22Rv1 (cell line): Measurements from ENCODE around the gene LIMCH1.

Experiments used
- H3K27ac ChIP-seq: fragments of 450-650 bp; 2 replicates; pipeline ENCODE4 v1.5.1; 2017
- CTCF ChIP-seq: fragments of 450-650 bp; IDR thresholded peaks from 2 replicates; pipeline ENCODE4 v1.5.1; 2017; ENCODE audit warnings: mild to moderate bottlenecking
- ZFX ChIP-seq: fragments of 450-650 bp; IDR thresholded peaks from 2 replicates; pipeline ENCODE4 v1.6.1; 2017; ENCODE audit warnings: antibody characterized with exemption, borderline replicate concordance

LIMCH1 gene

DNA sequence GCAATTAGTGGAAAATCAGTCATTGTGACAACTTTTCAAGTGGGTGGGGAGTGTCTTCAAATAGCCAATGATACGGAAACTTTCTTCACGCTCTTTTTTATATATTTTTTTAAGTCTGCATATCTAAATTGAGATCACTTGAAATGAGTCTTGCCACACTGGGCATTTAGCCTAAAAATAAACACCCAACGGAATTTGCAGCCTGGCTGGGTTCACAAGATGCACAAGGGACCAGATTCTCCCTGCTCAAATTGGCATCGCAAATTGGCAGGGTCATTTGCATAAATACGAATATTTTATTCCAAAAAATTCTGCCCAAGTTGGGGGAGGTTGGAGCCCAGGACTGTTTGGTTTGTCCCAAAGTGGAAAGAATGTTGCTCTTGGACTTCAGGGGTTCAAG, 87.6 kb downstream of the LIMCH1 start:
- no peak overlapping the region for H3K27ac ChIP-seq
- TF ChIP-seq ZFX (no peak), CTCF (no peak)

GRCh38 chr4:41628936-41629335, 91.0 kb downstream of the LIMCH1 start:
- no peak overlapping the region for H3K27ac ChIP-seq
- TF ChIP-seq CTCF (no peak), ZFX (no peak)

GRCh38 chr4:41631523-41631922, 93.6 kb downstream of the LIMCH1 start:
- H3K27ac ChIP-seq = no peak overlapping the region
- TF ChIP-seq CTCF (no peak), ZFX (no peak)

GRCh38 chr4:41632481-41633073, 94.6 kb downstream of the LIMCH1 start:
- H3K27ac ChIP-seq = no peak overlapping the region
- TF ChIP-seq ZFX (no peak), CTCF (no peak)

DNA sequence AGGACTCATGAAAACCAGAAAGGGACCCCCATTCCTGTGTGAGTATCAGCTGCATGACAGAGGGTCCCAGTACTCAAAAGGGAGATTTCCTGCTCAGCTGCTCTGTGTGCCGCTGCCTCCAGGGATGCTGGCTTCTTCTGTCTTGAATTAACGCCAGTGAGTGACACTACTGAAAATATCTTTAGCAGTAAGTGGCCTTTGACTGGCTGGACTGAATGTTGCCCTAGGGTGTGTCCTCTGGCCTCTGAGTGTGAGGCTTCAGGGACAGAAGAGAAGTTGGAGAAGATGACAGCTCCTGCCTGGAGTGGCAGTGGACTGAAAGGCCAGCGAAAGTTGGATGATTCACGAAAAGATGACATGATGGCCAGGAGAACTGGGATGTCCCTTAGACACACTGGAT, 95.4 kb downstream of the LIMCH1 start:
- no peak overlapping the region for H3K27ac ChIP-seq
- TF ChIP-seq CTCF = no peak
- TF ChIP-seq ZFX = no peak

DNA sequence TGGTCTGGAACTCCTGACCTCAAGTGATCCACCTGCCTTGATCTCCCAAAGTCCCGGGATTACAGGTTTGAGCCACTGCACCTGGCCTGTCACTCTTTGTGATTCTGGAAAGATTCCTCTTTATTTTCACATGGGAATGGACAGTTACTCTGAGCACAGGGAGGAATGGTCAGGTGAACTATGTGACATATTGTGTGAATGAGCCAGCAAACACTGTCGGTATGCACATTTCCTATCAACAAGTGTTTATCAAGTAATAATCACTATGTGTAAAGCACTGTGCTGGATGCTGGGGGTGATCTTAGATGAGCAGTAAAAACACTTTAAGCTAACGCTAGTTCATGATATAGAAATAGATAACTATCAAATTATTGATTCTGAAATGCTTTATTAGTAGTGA, 97.5 kb downstream of the LIMCH1 start:
- TF ChIP-seq CTCF (no peak), ZFX (no peak)
- H3K27ac ChIP-seq = no peak overlapping the region

DNA sequence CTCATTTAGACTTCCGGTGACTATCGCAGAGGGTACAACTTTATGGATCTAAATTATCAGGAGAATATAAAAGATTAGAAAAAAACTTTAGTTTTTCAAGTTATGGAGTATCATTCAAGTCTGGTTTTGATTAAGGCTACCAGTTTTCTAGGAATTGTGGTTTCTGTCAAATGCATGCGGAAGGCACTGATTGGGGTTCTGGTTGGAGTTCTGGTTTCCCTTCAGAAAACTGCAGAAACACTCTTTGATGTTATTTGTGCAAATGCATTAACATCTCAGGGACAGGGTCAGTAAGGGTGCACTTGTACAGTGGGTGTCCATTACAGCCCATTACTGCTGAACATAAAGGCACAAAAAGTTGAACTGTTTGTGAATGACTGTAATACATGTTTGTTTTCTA, 100.2 kb downstream of the LIMCH1 start:
- TF ChIP-seq CTCF (no peak), ZFX (no peak)
- no peak overlapping the region for H3K27ac ChIP-seq
